ENCODE results near the gene ACOXL.

Gene ACOXL

GRCh38 chr2:110807522-110807921, 75.1 kb downstream of the ACOXL start:
- no CpG with 5 or more reads among the region's 12 CpGs for WGBS (ENCODE audit: extremely low coverage, insufficient coverage, insufficient read length)
- no peak overlapping the region for H2BK12ac ChIP-seq (ENCODE audit: low read length)
- H3K18ac ChIP-seq (ENCODE audit: low read length): no peak overlapping the region
- no peak overlapping the region for H3K9ac ChIP-seq (ENCODE audit: low read length)
- no peaks in the 10 kb centered on the region for H3K27me3 ChIP-seq (ENCODE audit: insufficient read depth, low read length)
- H2BK120ac ChIP-seq (ENCODE audit: insufficient read depth, low read length, poor library complexity): no peak overlapping the region
- H3K79me2 ChIP-seq (ENCODE audit: control insufficient read depth, insufficient read depth, low read length, poor library complexity): no peaks in the 10 kb centered on the region
- H3K4me1 ChIP-seq (ENCODE audit: control insufficient read depth in 1 of 2, insufficient read depth in 2 of 2, low read length in 2 of 2): no peaks in the 10 kb centered on the region
- no peak for DNase-seq
- no peak overlapping the region for H3K27ac ChIP-seq (ENCODE audit: low read depth, low read length)
- H3K9me3 ChIP-seq (ENCODE audit: insufficient read depth, low read depth, low read length): peaks cover 4% of the 10 kb centered on the region
- no peak overlapping the region for H4K91ac ChIP-seq (ENCODE audit: low read depth, low read length)
- H2AK5ac ChIP-seq (ENCODE audit: low read length): no peak overlapping the region
- H2BK5ac ChIP-seq (ENCODE audit: low read depth, low read length, poor library complexity): no peak overlapping the region
- no peak overlapping the region for H3K4me2 ChIP-seq (ENCODE audit: low read length)
- no peak overlapping the region for H3K23ac ChIP-seq (ENCODE audit: low read length)
- H4K8ac ChIP-seq (ENCODE audit: low read depth, low read length): no peak overlapping the region
- H3K36me3 ChIP-seq (ENCODE audit: control insufficient read depth in 1 of 2, insufficient read depth in 2 of 2, low read length in 2 of 2): no peaks in the 10 kb centered on the region
- no peak overlapping the region for H3K14ac ChIP-seq (ENCODE audit: low read length)
- no peaks in the 10 kb centered on the region for H3K79me1 ChIP-seq (ENCODE audit: low read length)
- H2AFZ ChIP-seq (ENCODE audit: insufficient read depth, low read length, poor library complexity): no peak overlapping the region
- H4K12ac ChIP-seq (ENCODE audit: low read depth, low read length): no peak overlapping the region
- H3K4ac ChIP-seq (ENCODE audit: low read depth, low read length): no peak overlapping the region
- no peak overlapping the region for H3K4me3 ChIP-seq (ENCODE audit: low read depth, low read length)

- H3K9me3 ChIP-seq (ENCODE audit: insufficient read depth, low read depth, low read length): peaks cover 1% of the 10 kb centered on the region
- H3K36me3 ChIP-seq (ENCODE audit: control insufficient read depth in 1 of 2, insufficient read depth in 2 of 2, low read length in 2 of 2): no peaks in the 10 kb centered on the region
- no peak overlapping the region for H2AFZ ChIP-seq (ENCODE audit: insufficient read depth, low read length, poor library complexity)
- no peak overlapping the region for H3K4me3 ChIP-seq (ENCODE audit: low read depth, low read length)
- H3K27ac ChIP-seq (ENCODE audit: low read depth, low read length): no peak overlapping the region
- H2BK120ac ChIP-seq (ENCODE audit: insufficient read depth, low read length, poor library complexity): no peak overlapping the region
- no peak overlapping the region for H3K4ac ChIP-seq (ENCODE audit: low read depth, low read length)
- H3K4me2 ChIP-seq (ENCODE audit: low read length): no peak overlapping the region
- no peaks in the 10 kb centered on the region for H3K4me1 ChIP-seq (ENCODE audit: control insufficient read depth in 1 of 2, insufficient read depth in 2 of 2, low read length in 2 of 2)
- no peak overlapping the region for H2BK5ac ChIP-seq (ENCODE audit: low read depth, low read length, poor library complexity)
- DNase-seq: no peak
- no peak overlapping the region for H4K12ac ChIP-seq (ENCODE audit: low read depth, low read length)
- WGBS (ENCODE audit: extremely low coverage, insufficient coverage, insufficient read length): no CpG with 5 or more reads among the region's 2 CpGs
- no peaks in the 10 kb centered on the region for H3K79me2 ChIP-seq (ENCODE audit: control insufficient read depth, insufficient read depth, low read length, poor library complexity)
- H2AK5ac ChIP-seq (ENCODE audit: low read length): no peak overlapping the region
- H3K14ac ChIP-seq (ENCODE audit: low read length): no peak overlapping the region
- no peak overlapping the region for H4K91ac ChIP-seq (ENCODE audit: low read depth, low read length)
- H3K79me1 ChIP-seq (ENCODE audit: low read length): no peaks in the 10 kb centered on the region
- H3K9ac ChIP-seq (ENCODE audit: low read length): no peak overlapping the region
- no peak overlapping the region for H4K8ac ChIP-seq (ENCODE audit: low read depth, low read length)
- no peak overlapping the region for H2BK12ac ChIP-seq (ENCODE audit: low read length)
- no peak overlapping the region for H3K18ac ChIP-seq (ENCODE audit: low read length)
- H3K23ac ChIP-seq (ENCODE audit: low read length): no peak overlapping the region
- H3K27me3 ChIP-seq (ENCODE audit: insufficient read depth, low read length): no peaks in the 10 kb centered on the region
These were observed 78.0 kb downstream of the ACOXL start for GRCh38 chr2:110810404-110810803.

- H3K4me1 ChIP-seq (ENCODE audit: control insufficient read depth in 1 of 2, insufficient read depth in 2 of 2, low read length in 2 of 2): no peaks in the 10 kb centered on the region
- no peaks in the 10 kb centered on the region for H3K79me1 ChIP-seq (ENCODE audit: low read length)
- no peak overlapping the region for H2BK5ac ChIP-seq (ENCODE audit: low read depth, low read length, poor library complexity)
- no peak overlapping the region for H3K18ac ChIP-seq (ENCODE audit: low read length)
- H3K4ac ChIP-seq (ENCODE audit: low read depth, low read length): no peak overlapping the region
- H3K9me3 ChIP-seq (ENCODE audit: insufficient read depth, low read depth, low read length): peaks cover 1% of the 10 kb centered on the region
- H4K12ac ChIP-seq (ENCODE audit: low read depth, low read length): no peak overlapping the region
- H2BK120ac ChIP-seq (ENCODE audit: insufficient read depth, low read length, poor library complexity): no peak overlapping the region
- H3K79me2 ChIP-seq (ENCODE audit: control insufficient read depth, insufficient read depth, low read length, poor library complexity): no peaks in the 10 kb centered on the region
- H3K36me3 ChIP-seq (ENCODE audit: control insufficient read depth in 1 of 2, insufficient read depth in 2 of 2, low read length in 2 of 2): no peaks in the 10 kb centered on the region
- no peak overlapping the region for H2AK5ac ChIP-seq (ENCODE audit: low read length)
- H3K4me3 ChIP-seq (ENCODE audit: low read depth, low read length): no peak overlapping the region
- no peak for DNase-seq
- H2AFZ ChIP-seq (ENCODE audit: insufficient read depth, low read length, poor library complexity): no peak overlapping the region
- no peak overlapping the region for H3K23ac ChIP-seq (ENCODE audit: low read length)
- no peak overlapping the region for H4K91ac ChIP-seq (ENCODE audit: low read depth, low read length)
- WGBS (ENCODE audit: extremely low coverage, insufficient coverage, insufficient read length): no CpG with 5 or more reads among the region's 12 CpGs
- no peak overlapping the region for H2BK12ac ChIP-seq (ENCODE audit: low read length)
- no peak overlapping the region for H3K14ac ChIP-seq (ENCODE audit: low read length)
- no peak overlapping the region for H3K9ac ChIP-seq (ENCODE audit: low read length)
- H3K27me3 ChIP-seq (ENCODE audit: insufficient read depth, low read length): no peaks in the 10 kb centered on the region
- H3K4me2 ChIP-seq (ENCODE audit: low read length): no peak overlapping the region
- no peak overlapping the region for H3K27ac ChIP-seq (ENCODE audit: low read depth, low read length)
- no peak overlapping the region for H4K8ac ChIP-seq (ENCODE audit: low read depth, low read length)
These were observed 80.6 kb downstream of the ACOXL start for GRCh38 chr2:110812726-110813645.

GRCh38 chr2:110813896-110814295, 81.5 kb downstream of the ACOXL start:
- Histone ChIP-seq H3K4me2 (ENCODE audit: low read length) (no peak overlapping the region), H2BK120ac (ENCODE audit: insufficient read depth, low read length, poor library complexity) (no peak overlapping the region), H4K91ac (ENCODE audit: low read depth, low read length) (no peak overlapping the region), H3K79me1 (ENCODE audit: low read length) (no peaks in the 10 kb centered on the region), H3K18ac (ENCODE audit: low read length) (no peak overlapping the region), H2AFZ (ENCODE audit: insufficient read depth, low read length, poor library complexity) (no peak overlapping the region), H4K12ac (ENCODE audit: low read depth, low read length) (no peak overlapping the region), H2BK5ac (ENCODE audit: low read depth, low read length, poor library complexity) (no peak overlapping the region), H3K4ac (ENCODE audit: low read depth, low read length) (no peak overlapping the region), H3K27me3 (ENCODE audit: insufficient read depth, low read length) (no peaks in the 10 kb centered on the region), H2BK12ac (ENCODE audit: low read length) (no peak overlapping the region), H3K4me1 (ENCODE audit: control insufficient read depth in 1 of 2, insufficient read depth in 2 of 2, low read length in 2 of 2) (no peaks in the 10 kb centered on the region), H2AK5ac (ENCODE audit: low read length) (no peak overlapping the region), H3K9ac (ENCODE audit: low read length) (no peak overlapping the region), H3K23ac (ENCODE audit: low read length) (no peak overlapping the region), H3K9me3 (ENCODE audit: insufficient read depth, low read depth, low read length) (no peaks in the 10 kb centered on the region), H3K36me3 (ENCODE audit: control insufficient read depth in 1 of 2, insufficient read depth in 2 of 2, low read length in 2 of 2) (no peaks in the 10 kb centered on the region), H3K79me2 (ENCODE audit: control insufficient read depth, insufficient read depth, low read length, poor library complexity) (no peaks in the 10 kb centered on the region), H3K14ac (ENCODE audit: low read length) (no peak overlapping the region), H3K27ac (ENCODE audit: low read depth, low read length) (no peak overlapping the region), H3K4me3 (ENCODE audit: low read depth, low read length) (no peak overlapping the region), H4K8ac (ENCODE audit: low read depth, low read length) (no peak overlapping the region)
- no peak for DNase-seq
- WGBS (ENCODE audit: extremely low coverage, insufficient coverage, insufficient read length): no CpG with 5 or more reads among the region's 5 CpGs
